Measurements from ENCODE around the gene CAPN15. TPM values are rescaled to one million over a fixed set of nuclear protein-coding genes. Genes with fewer than 3 reads are reported as not detected.

Gene CAPN15
- total and polyA plus RNA-seq, 2 of the 4 experiments (the other 2 are of a cell fraction), result 9.3 to 24.3 TPM

- Histone ChIP-seq H3K4me1 (ENCODE audit: control insufficient read depth, insufficient read depth, low read length) (no peaks in the 10 kb centered on the region), H3K4me3 (ENCODE audit: insufficient read depth, low read depth, low read length) (no peak overlapping the region), H3K4me2 (ENCODE audit: low read depth, low read length) (no peak overlapping the region), H3K18ac (ENCODE audit: low read depth, low read length) (no peak overlapping the region), H2AFZ (replicated peaks; ENCODE audit: low read length, poor library complexity) (no peak overlapping the region), H3K23ac (ENCODE audit: low read depth, low read length) (no peak overlapping the region), H3K79me1 (ENCODE audit: low read depth in 1 of 2, low read length in 2 of 2) (peaks cover 0 to 3% of the 10 kb centered on the region in 2 experiments; a peak in 1 of 4 replicates), H3K27me3 (ENCODE audit: control insufficient read depth, insufficient read depth, low read length) (no peaks in the 10 kb centered on the region), H3K9me3 (ENCODE audit: control insufficient read depth, insufficient read depth, low read length) (no peaks in the 10 kb centered on the region), H3K9ac (ENCODE audit: low read depth, low read length) (no peak overlapping the region), H3K56ac (ENCODE audit: extremely low read depth, insufficient read depth, low read length) (no peak overlapping the region), H2AK9ac (replicated peaks; ENCODE audit: low read depth, low read length, poor library complexity) (no peak overlapping the region), H2BK5ac (ENCODE audit: low read depth, low read length, poor library complexity, severe bottlenecking) (no peak overlapping the region), H2BK120ac (ENCODE audit: low read depth, low read length) (no peak overlapping the region), H2BK15ac (ENCODE audit: low read depth, low read length) (no peak overlapping the region), H2AK5ac (ENCODE audit: low read depth, low read length) (no peak overlapping the region), H4K20me1 (ENCODE audit: insufficient read depth, low read length) (no peaks in the 10 kb centered on the region), H3K9me1 (ENCODE audit: insufficient read depth, low read length) (no peaks in the 10 kb centered on the region), H3K27ac (ENCODE audit: insufficient read depth, low read length) (no peak overlapping the region), H3K36me3 (ENCODE audit: control insufficient read depth, insufficient read depth, low read length) (peaks cover 8% of the 10 kb centered on the region; the same call in 1 of the 2 replicates), H4K5ac (ENCODE audit: low read depth, low read length) (no peak overlapping the region), H4K8ac (ENCODE audit: low read depth in 2 of 2, low read length in 2 of 2) (no peak overlapping the region), H3K4ac (ENCODE audit: low read depth, low read length) (no peak overlapping the region), H3K14ac (replicated peaks; ENCODE audit: low read depth, low read length) (no peak overlapping the region), H4K91ac (ENCODE audit: insufficient read depth, low read depth, low read length) (no peak overlapping the region), H2BK20ac (ENCODE audit: low read depth, low read length) (no peak overlapping the region)
- 83% methylated on average over 7 of the region's 27 CpGs; no CpG with 5 or more reads in 1 of the 2 experiments for WGBS, 2 experiments (ENCODE audit: extremely low coverage in 2 of 2, insufficient read length in 1 of 2)
- no TSS peak for BruUV-seq (replicated peaks)
- DNase-seq, result no peak
- in situ Hi-C loops (cut with MboI; ENCODE audit: low sequenced_read_pairs), result no loop called here
- no peak for ATAC-seq (ENCODE audit: low read depth)
- POLR2A ChIA-PET (ENCODE audit: unreplicated experiment), result no interaction called here
- intact Hi-C loops (cut with micrococcal nuclease), result no loop called here
- dilution Hi-C loops (cut with HindIII; ENCODE audit: low sequenced_read_pairs, unreplicated experiment), result no loop called here
- TF ChIP-seq SMC3 (IDR thresholded peaks at IDR 0.05; ENCODE audit: low read depth, low read length) (no peak), POLR2A (IDR thresholded peaks at IDR 0.05; ENCODE audit: low read depth, low read length) (no peak), MAZ (IDR thresholded peaks at IDR 0.05; ENCODE audit: borderline replicate concordance, low read depth, low read length) (no peak), BHLHE40 (IDR thresholded peaks at IDR 0.05; ENCODE audit: low read depth, low read length) (no peak), MAFK (IDR thresholded peaks at IDR 0.05; ENCODE audit: low read depth, low read length) (no peak), RFX5 (IDR thresholded peaks at IDR 0.05; ENCODE audit: low read depth, low read length) (no peak)
- TF ChIP-seq, protein P1, sequence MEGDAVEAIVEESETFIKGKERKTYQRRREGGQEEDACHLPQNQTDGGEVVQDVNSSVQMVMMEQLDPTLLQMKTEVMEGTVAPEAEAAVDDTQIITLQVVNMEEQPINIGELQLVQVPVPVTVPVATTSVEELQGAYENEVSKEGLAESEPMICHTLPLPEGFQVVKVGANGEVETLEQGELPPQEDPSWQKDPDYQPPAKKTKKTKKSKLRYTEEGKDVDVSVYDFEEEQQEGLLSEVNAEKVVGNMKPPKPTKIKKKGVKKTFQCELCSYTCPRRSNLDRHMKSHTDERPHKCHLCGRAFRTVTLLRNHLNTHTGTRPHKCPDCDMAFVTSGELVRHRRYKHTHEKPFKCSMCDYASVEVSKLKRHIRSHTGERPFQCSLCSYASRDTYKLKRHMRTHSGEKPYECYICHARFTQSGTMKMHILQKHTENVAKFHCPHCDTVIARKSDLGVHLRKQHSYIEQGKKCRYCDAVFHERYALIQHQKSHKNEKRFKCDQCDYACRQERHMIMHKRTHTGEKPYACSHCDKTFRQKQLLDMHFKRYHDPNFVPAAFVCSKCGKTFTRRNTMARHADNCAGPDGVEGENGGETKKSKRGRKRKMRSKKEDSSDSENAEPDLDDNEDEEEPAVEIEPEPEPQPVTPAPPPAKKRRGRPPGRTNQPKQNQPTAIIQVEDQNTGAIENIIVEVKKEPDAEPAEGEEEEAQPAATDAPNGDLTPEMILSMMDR (conservative IDR thresholded peaks at IDR 0.05; ENCODE audit: low read depth, low read length), result no peak
- TF ChIP-seq, protein P2, sequence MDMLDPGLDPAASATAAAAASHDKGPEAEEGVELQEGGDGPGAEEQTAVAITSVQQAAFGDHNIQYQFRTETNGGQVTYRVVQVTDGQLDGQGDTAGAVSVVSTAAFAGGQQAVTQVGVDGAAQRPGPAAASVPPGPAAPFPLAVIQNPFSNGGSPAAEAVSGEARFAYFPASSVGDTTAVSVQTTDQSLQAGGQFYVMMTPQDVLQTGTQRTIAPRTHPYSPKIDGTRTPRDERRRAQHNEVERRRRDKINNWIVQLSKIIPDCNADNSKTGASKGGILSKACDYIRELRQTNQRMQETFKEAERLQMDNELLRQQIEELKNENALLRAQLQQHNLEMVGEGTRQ (IDR thresholded peaks at IDR 0.05; ENCODE audit: low read depth, low read length), result no peak
- CTCF ChIA-PET, result no interaction called here
These were observed 52.8 kb downstream of the CAPN15 start for GRCh38 chr16:580141-580945.

Measured in IMR-90 (cell line).